A549 (cell line): Measurements from ENCODE around the gene ACOT11. TPM values are rescaled to one million over a fixed set of nuclear protein-coding genes. Genes with fewer than 3 reads are reported as not detected.

ENCODE experiments used
- ATAC-seq, 2 experiments: fragments of 200-7000 bp in 1 of 2; fragments of >200 bp in 1 of 2; cut with Nextera tagmentation in 1 of 2; cut with Tn5 transposase in 1 of 2; 3 replicates each; pipeline versions ENCODE4 v1.8.0 to v1.9.1; 2018 to 2020; ENCODE audit warnings: mild to moderate bottlenecking in 1 of 2, moderate library complexity in 1 of 2
- CTCF ChIA-PET: fragments of 300-600 bp; sonication (Branson Sonifier 250); formaldehyde crosslinking; extraction: SDS; loops from one replicate; lab custom pipeline; 2021; ENCODE audit warnings: antibody characterized with exemption, inconsistent platforms; lab: Yijun Ruan, JAX
- POLR2A ChIA-PET: fragments of 350-600 bp; formaldehyde crosslinking; extraction: SDS; loops from one replicate; lab custom pipeline; 2021; ENCODE audit warnings: antibody characterized with exemption, inconsistent platforms; lab: Yijun Ruan, JAX
- DNase-seq, 2 experiments: peaks; one replicate each; pipeline versions ENCODE4 v3.0.0 to v3.0.0-alpha.2; 2011 to 2016; ENCODE audit warnings: low read depth in 1 of 2, low spot score in 1 of 2
- FAIRE-seq: peaks from 2 replicates; lab custom pipeline; 2011; peaks lifted over from hg19 to GRCh38; lab: Jason Lieb, UNC
- H3K27ac ChIP-seq, 2 experiments: fragments of >200 bp; sonication (Bioruptor Twin); formaldehyde crosslinking; 3 replicates each; pipeline ENCODE4 v1.5.1; 2016 to 2017
- H3K4me1 ChIP-seq: fragments of >200 bp; sonication (Bioruptor Twin); formaldehyde crosslinking; 3 replicates; pipeline ENCODE4 v1.6.1; 2016
- H3K4me2 ChIP-seq: fragments of >200 bp; sonication (Bioruptor Twin); formaldehyde crosslinking; 3 replicates; pipeline ENCODE4 v1.6.1; 2016
- H3K4me3 ChIP-seq: fragments of >200 bp; sonication (Bioruptor Twin); formaldehyde crosslinking; 3 replicates; pipeline ENCODE4 v1.5.1; 2016
- H3K9me3 ChIP-seq: fragments of >200 bp; sonication (Bioruptor Twin); formaldehyde crosslinking; 3 replicates; pipeline ENCODE4 v1.6.1; 2016
- CBX8 ChIP-seq: fragments of 200-600 bp; sonication (generic); IDR thresholded peaks from 2 replicates; pipeline ENCODE4 v1.6.1; 2016
- CHD2 ChIP-seq: fragments of 150-350 bp; IDR thresholded peaks from 2 replicates; pipeline ENCODE4 v1.6.1; 2014; ENCODE audit warnings: low read length; ENCODE audit not compliant: partially characterized antibody
- EHF ChIP-seq: fragments of 250-450 bp; sonication (Bioruptor Pico); IDR thresholded peaks from 2 replicates; pipeline ENCODE4 v1.5.0; 2020; ENCODE audit warnings: mild to moderate bottlenecking
- EP300 ChIP-seq, 2 experiments: fragments of >200 bp; sonication (Bioruptor Twin); formaldehyde crosslinking; IDR thresholded peaks; 2 replicates in 1 of 2; 3 replicates in 1 of 2; pipeline ENCODE4 v1.6.1; 2016 to 2017
- ESRRA ChIP-seq: fragments of 150-350 bp; IDR thresholded peaks from 2 replicates; pipeline ENCODE4 v1.6.1; 2014; ENCODE audit warnings: mild to moderate bottlenecking, low read length, borderline replicate concordance
- FOSL2 ChIP-seq, 2 experiments: fragments of 450-650 bp in 1 of 2; fragments of >200 bp in 1 of 2; sonication (Bioruptor Twin) in 1 of 2; formaldehyde crosslinking; IDR thresholded peaks; 2 replicates each; pipeline versions ENCODE4 v1.5.0 to v1.6.1; 2016 to 2020; ENCODE audit warnings: mild to moderate bottlenecking in 1 of 2, moderate library complexity in 1 of 2
- FOXS1 ChIP-seq: fragments of 250-450 bp; sonication (Bioruptor Pico); IDR thresholded peaks from 2 replicates; pipeline ENCODE4 v1.5.0; 2020; ENCODE audit warnings: mild to moderate bottlenecking, moderate library complexity
- HEYL ChIP-seq: fragments of 250-450 bp; sonication (Bioruptor Pico); IDR thresholded peaks from 2 replicates; pipeline ENCODE4 v1.8.0; 2021; ENCODE audit warnings: mild to moderate bottlenecking, moderate library complexity
- HOXB5 ChIP-seq: fragments of 250-450 bp; sonication (Bioruptor Pico); IDR thresholded peaks from 2 replicates; pipeline ENCODE4 v1.5.0; 2020; ENCODE audit warnings: mild to moderate bottlenecking, moderate library complexity
- JUNB ChIP-seq: fragments of >200 bp; sonication (Bioruptor Twin); formaldehyde crosslinking; IDR thresholded peaks from 2 replicates; pipeline ENCODE4 v1.6.1; 2016
- MYC ChIP-seq: IDR thresholded peaks from 2 replicates; pipeline ENCODE4 v1.6.1; 2012; ENCODE audit warnings: mild to moderate bottlenecking, inconsistent platforms, low read length, improper control_type of control experiment, borderline replicate concordance
- NFE2L2 ChIP-seq: fragments of 150-350 bp; conservative IDR thresholded peaks from 2 replicates; pipeline ENCODE4 v1.6.1; 2014; ENCODE audit warnings: low read length
- PHF8 ChIP-seq: fragments of 200-600 bp; sonication (generic); IDR thresholded peaks from 2 replicates; pipeline ENCODE4 v1.6.1; 2016; ENCODE audit warnings: low read depth, mild to moderate bottlenecking, antibody characterized with exemption, moderate library complexity, borderline replicate concordance
- POLR2A ChIP-seq: IDR thresholded peaks from 2 replicates; pipeline ENCODE4 v1.6.1; 2012; ENCODE audit warnings: mild to moderate bottlenecking, low read length
- POLR2AphosphoS2 ChIP-seq: conservative IDR thresholded peaks from 2 replicates; pipeline ENCODE4 v1.6.1; 2012; ENCODE audit warnings: low read length, improper control_type of control experiment, inconsistent platforms
- RAD21 ChIP-seq, 2 experiments: fragments of >200 bp in 1 of 2; sonication (Bioruptor Twin) in 1 of 2; formaldehyde crosslinking in 1 of 2; IDR thresholded peaks in 1 of 2; conservative IDR thresholded peaks in 1 of 2; 2 replicates in 1 of 2; 3 replicates in 1 of 2; pipeline ENCODE4 v1.6.1; 2012 to 2018; ENCODE audit warnings: inconsistent platforms in 1 of 2
- RNF2 ChIP-seq: fragments of 200-600 bp; sonication (generic); IDR thresholded peaks from 2 replicates; pipeline ENCODE4 v1.6.1; 2016; ENCODE audit warnings: low read depth, mild to moderate bottlenecking, antibody characterized with exemption, moderate library complexity, borderline replicate concordance
- TFCP2L1 ChIP-seq: fragments of 250-450 bp; sonication (Bioruptor Pico); IDR thresholded peaks from 2 replicates; pipeline ENCODE4 v1.5.0; 2021; ENCODE audit warnings: mild to moderate bottlenecking
- TP53 ChIP-seq: fragments of 250-450 bp; sonication (Bioruptor Pico); IDR thresholded peaks from 2 replicates; pipeline ENCODE4 v1.5.0; 2021; ENCODE audit warnings: mild to moderate bottlenecking, moderate library complexity
- ZNF302 ChIP-seq: fragments of 250-450 bp; sonication (Bioruptor Pico); IDR thresholded peaks from 2 replicates; pipeline ENCODE4 v1.9.0; 2021; ENCODE audit warnings: inconsistent platforms, mild to moderate bottlenecking, moderate library complexity
- WGBS: methylation state at CpG from one replicate; pipeline ENCODE4 v1.1.6; 2017; ENCODE audit errors: missing lambda C conversion rate; 5-methylcytosine and 5-hydroxymethylcytosine counted together
- polyA plus RNA-seq, 4 experiments: library from polyadenylated mRNA; depleted of rRNA in 3 of 4; stranded (reverse); fragments of >200 nt; fragmentation: RNase III in 1 of 4; extraction: RNeasy Plus Mini Kit Qiagen cat#74134 plus additional on column Dnase treatment in 1 of 4; gene quantifications; 2 replicates in 3 of 4; 3 replicates in 1 of 4; pipeline ENCODE4 v1.2.3, GENCODE V29; 2011 to 2017
- TF ChIP-seq, protein P1 (sequence below): IDR thresholded peaks from 2 replicates; pipeline ENCODE4 v1.6.1; 2012; ENCODE audit warnings: low read depth, borderline replicate concordance
- TF ChIP-seq, protein P2 (sequence below): fragments of 250-450 bp; sonication (Bioruptor Pico); IDR thresholded peaks from 2 replicates; pipeline ENCODE4 v1.5.0; 2020; ENCODE audit warnings: low read depth, mild to moderate bottlenecking, moderate library complexity
- TF ChIP-seq, protein P3 (sequence below): fragments of 250-450 bp; sonication (Bioruptor Pico); IDR thresholded peaks from 2 replicates; pipeline ENCODE4 v1.5.0; 2021; ENCODE audit warnings: mild to moderate bottlenecking, moderate library complexity, borderline replicate concordance
- TF ChIP-seq, protein P4 (sequence below): fragments of 150-350 bp; IDR thresholded peaks from 2 replicates; pipeline ENCODE4 v1.6.1; 2014; ENCODE audit warnings: low read depth, mild to moderate bottlenecking, low read length

ACOT11 gene
- polyA plus RNA-seq, 2 of the 4 experiments (the other 2 are of a cell fraction), result 1.7 TPM

DNA sequence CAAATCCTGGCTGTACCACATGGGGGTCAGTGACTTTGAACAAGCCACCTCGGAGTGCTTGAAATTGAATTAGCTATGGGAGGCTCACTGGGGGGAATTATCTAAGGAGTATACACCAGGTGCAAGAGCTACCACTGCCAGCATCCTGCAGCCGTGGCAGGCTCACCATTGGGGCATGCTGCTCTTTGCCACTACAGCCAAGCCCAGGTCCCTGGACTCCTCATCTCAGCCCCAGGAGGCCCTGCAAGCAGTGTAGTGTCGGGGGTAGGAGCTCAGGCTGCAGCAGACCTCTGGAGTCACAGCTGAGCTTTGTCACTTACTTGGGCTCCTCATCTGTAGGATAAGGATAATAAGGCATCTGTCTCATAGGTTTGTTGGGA is 35.3 kb downstream of the ACOT11 start:
- DNase-seq (no peak), FAIRE-seq (no peak), ATAC-seq (no peak)
- ChIA-PET CTCF (no interaction called here), POLR2A (no interaction called here)
- Histone ChIP-seq H3K4me3 (no peak overlapping the region), H3K9me3 (no peaks in the 10 kb centered on the region), H3K4me2 (no peak overlapping the region), H3K4me1 (no peaks in the 10 kb centered on the region), H3K27ac (no peak overlapping the region)
- 82% methylated on average over 2 of the region's 3 CpGs for WGBS
- TF ChIP-seq RAD21 (conservative IDR thresholded peaks at IDR 0.05 in 1 of 2, IDR thresholded peaks at IDR 0.05 in 1 of 2), result no peak
- TF ChIP-seq, protein P1, sequence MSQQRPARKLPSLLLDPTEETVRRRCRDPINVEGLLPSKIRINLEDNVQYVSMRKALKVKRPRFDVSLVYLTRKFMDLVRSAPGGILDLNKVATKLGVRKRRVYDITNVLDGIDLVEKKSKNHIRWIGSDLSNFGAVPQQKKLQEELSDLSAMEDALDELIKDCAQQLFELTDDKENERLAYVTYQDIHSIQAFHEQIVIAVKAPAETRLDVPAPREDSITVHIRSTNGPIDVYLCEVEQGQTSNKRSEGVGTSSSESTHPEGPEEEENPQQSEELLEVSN, result no peak
- no peak for TF ChIP-seq TP53 (CRISPR knock-in tag)
- TF ChIP-seq EP300 (IDR thresholded peaks at IDR 0.05), result no peak
- no peak for TF ChIP-seq HOXB5 (CRISPR knock-in tag)
- no peak for TF ChIP-seq CBX8

DNA sequence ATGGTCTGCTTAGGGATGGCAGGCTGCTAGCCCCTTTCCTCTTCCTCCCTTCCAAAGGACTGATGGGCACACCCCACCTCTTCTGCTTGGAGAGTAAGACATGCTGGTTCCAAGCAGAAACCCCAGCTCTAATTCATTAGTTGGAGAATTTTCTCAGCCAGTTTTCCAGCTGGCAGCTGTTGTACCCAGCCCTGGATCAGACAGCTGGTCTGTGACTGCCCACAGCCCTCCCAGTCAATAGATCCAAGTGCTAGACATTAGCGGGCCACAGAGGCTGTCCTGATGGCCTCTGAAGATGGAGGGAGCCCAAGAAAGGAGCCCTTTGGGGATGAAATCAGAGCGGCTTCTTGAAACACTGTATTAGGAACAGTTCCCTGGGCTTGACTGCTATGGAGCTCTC is 35.8 kb downstream of the ACOT11 start:
- CTCF ChIA-PET, result no interaction called here
- TF ChIP-seq ZNF302 (CRISPR knock-in tag), result no peak
- TF ChIP-seq CHD2, result no peak
- TF ChIP-seq, protein P2, sequence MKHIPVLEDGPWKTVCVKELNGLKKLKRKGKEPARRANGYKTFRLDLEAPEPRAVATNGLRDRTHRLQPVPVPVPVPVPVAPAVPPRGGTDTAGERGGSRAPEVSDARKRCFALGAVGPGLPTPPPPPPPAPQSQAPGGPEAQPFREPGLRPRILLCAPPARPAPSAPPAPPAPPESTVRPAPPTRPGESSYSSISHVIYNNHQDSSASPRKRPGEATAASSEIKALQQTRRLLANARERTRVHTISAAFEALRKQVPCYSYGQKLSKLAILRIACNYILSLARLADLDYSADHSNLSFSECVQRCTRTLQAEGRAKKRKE (CRISPR knock-in tag), result no peak
- no peak for TF ChIP-seq EHF (CRISPR knock-in tag)
- TF ChIP-seq RNF2, result no peak
- TF ChIP-seq FOSL2 (IDR thresholded peaks at IDR 0.05), result no peak
- no peak for TF ChIP-seq FOSL2 (CRISPR knock-in tag; IDR thresholded peaks at IDR 0.05)
- TF ChIP-seq NFE2L2, result no peak
- no peak for TF ChIP-seq MYC
- TF ChIP-seq POLR2A, result no peak
- TF ChIP-seq FOXS1 (CRISPR knock-in tag), result no peak
- TF ChIP-seq TFCP2L1 (CRISPR knock-in tag), result no peak
- no peak for TF ChIP-seq ESRRA
- TF ChIP-seq, protein P3, sequence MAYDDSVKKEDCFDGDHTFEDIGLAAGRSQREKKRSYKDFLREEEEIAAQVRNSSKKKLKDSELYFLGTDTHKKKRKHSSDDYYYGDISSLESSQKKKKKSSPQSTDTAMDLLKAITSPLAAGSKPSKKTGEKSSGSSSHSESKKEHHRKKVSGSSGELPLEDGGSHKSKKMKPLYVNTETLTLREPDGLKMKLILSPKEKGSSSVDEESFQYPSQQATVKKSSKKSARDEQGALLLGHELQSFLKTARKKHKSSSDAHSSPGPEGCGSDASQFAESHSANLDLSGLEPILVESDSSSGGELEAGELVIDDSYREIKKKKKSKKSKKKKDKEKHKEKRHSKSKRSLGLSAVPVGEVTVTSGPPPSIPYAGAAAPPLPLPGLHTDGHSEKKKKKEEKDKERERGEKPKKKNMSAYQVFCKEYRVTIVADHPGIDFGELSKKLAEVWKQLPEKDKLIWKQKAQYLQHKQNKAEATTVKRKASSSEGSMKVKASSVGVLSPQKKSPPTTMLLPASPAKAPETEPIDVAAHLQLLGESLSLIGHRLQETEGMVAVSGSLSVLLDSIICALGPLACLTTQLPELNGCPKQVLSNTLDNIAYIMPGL (CRISPR knock-in tag), result no peak
- TF ChIP-seq, protein P4, sequence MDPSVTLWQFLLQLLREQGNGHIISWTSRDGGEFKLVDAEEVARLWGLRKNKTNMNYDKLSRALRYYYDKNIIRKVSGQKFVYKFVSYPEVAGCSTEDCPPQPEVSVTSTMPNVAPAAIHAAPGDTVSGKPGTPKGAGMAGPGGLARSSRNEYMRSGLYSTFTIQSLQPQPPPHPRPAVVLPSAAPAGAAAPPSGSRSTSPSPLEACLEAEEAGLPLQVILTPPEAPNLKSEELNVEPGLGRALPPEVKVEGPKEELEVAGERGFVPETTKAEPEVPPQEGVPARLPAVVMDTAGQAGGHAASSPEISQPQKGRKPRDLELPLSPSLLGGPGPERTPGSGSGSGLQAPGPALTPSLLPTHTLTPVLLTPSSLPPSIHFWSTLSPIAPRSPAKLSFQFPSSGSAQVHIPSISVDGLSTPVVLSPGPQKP, result no peak
- TF ChIP-seq PHF8, result no peak
- no peak for TF ChIP-seq JUNB
- no peak for TF ChIP-seq HEYL (CRISPR knock-in tag)
- no peak for TF ChIP-seq RAD21 (conservative IDR thresholded peaks at IDR 0.05 in 1 of 2, IDR thresholded peaks at IDR 0.05 in 1 of 2)
- TF ChIP-seq POLR2AphosphoS2, result no peak
- TF ChIP-seq, all 56 proteins: peak for 0
- 100% methylated on average over 2 of the region's 2 CpGs for WGBS
- Histone ChIP-seq H3K9me3 (no peaks in the 10 kb centered on the region), H3K4me1 (no peaks in the 10 kb centered on the region), H3K27ac (no peak overlapping the region), H3K4me2 (no peak overlapping the region), H3K4me3 (no peak overlapping the region)
- no peak for DNase-seq
- no peak for ATAC-seq
- POLR2A ChIA-PET, result no interaction called here
- FAIRE-seq, result no peak
